ENCODE results near the gene RHBG. TPM values are rescaled to one million over a fixed set of nuclear protein-coding genes. Genes with fewer than 3 reads are reported as not detected.

Gene RHBG
- total RNA-seq, 1 experiment from 2014 or later, result not detected

DNA sequence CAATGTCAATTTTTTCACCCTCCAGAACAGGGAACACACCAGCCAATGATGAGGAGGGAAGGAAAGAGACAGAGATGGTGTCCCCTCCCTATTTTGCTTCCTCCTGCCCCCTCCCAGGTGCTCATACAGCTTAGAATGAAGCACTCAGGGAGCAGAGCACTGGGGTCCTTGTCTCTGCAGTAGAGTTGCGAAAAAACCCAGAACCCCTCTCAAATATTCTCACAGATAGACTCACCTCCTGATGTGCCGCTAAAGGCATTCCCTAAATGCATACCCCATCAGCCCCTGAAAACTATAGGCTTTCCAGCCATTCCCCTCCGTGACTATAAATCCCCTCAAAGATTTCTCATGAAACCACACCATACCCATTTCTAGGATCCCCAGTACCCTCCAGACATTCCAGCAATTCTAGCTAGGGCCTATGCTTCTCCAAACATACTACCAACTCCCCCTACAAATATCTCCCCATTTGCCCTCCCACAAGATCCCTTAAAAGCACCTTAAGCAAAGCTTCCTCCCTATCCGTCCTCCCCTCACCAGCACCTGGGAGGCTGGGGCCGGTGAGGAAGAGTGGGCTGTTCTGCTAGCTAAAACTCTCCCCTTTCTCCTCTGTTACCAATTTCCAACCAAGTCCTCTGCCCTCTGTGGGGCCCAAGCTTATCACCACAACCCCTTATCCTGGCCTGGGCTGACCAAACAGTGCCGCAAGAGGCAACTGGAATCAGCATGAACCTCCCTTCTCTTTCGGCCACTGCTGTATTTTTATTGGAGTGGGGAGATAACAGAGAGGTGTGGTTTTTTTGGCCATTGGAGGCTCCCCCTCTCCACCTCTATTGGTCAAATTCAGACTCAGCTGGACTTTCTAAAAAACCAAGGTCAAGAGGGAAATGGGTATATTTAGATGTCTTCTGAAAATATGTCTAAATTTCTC, 54.7 kb downstream of the RHBG start:
- Histone ChIP-seq H3K4me1 (replicated peaks) (peaks cover 19% of the 10 kb centered on the region), H3K27ac (no peak overlapping the region), H3K36me3 (no peaks in the 10 kb centered on the region), H3K9me3 (replicated peaks) (no peaks in the 10 kb centered on the region; the same call in 1 of the 2 replicates), H3K27me3 (replicated peaks) (peaks cover 98% of the 10 kb centered on the region), H3K4me3 (no peak overlapping the region)
- DNase-seq (ENCODE audit: low read depth in 1 of 2, low spot score in 2 of 2), result no peak

DNA sequence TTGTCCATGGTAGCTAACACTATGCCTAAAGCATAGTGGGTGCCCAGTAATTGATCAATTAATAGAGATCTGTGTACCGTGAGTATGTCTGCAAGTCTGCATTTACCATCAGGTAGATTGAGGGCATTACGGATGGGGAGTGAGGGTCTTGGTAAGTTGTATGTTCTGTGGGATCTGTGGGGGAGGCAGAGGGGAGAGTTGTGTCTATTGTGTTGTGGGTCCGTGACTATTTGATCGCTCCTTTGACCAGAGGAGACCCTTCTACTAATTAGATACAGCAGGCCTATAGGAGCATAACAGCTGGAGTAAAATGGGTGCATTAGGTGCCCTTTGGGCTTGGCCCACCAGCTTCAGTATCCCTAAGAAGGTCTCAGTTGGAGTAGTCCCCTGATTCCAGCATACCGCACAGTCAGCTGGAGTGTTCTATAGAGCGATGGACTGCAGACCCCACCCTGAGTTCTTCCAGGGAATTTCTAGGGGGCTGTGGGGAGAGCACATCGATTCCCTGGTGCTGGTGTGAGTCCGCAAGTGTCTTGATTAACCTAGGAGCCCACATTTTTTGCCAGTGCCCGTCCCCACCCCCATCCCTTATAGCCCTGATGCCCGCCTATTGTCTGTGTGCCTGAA, 55.9 kb downstream of the RHBG start:
- Histone ChIP-seq H3K27me3 (replicated peaks) (peaks cover 98% of the 10 kb centered on the region), H3K36me3 (no peaks in the 10 kb centered on the region), H3K4me3 (no peak overlapping the region), H3K9me3 (replicated peaks) (no peaks in the 10 kb centered on the region; the same call in 1 of the 2 replicates), H3K27ac (no peak overlapping the region), H3K4me1 (replicated peaks) (peaks cover 19% of the 10 kb centered on the region)
- DNase-seq (ENCODE audit: low read depth in 1 of 2, low spot score in 2 of 2), result no peak

DNA sequence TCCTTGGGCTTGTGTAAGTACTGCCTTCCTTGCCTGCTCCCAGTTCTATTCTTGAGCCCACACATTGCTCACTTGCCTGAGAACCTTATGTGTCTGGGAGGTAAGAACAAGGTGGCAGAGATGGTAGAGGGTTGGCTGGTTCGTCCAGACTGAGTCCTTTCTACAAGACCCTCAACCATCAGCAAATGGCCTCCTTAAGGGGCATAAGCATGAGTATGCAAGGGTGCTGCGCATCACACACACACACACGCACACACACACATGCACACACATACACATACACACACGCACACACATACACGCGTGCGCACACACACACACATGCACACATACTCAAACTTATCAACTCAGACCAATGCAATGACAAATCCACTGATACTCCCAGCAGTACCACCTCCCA, 56.9 kb downstream of the RHBG start:
- DNase-seq (ENCODE audit: low read depth in 1 of 2, low spot score in 2 of 2), result no peak
- Histone ChIP-seq H3K27me3 (replicated peaks) (peaks cover 95% of the 10 kb centered on the region), H3K4me3 (no peak overlapping the region), H3K36me3 (no peaks in the 10 kb centered on the region), H3K27ac (no peak overlapping the region), H3K4me1 (replicated peaks) (peaks cover 9% of the 10 kb centered on the region), H3K9me3 (replicated peaks) (no peaks in the 10 kb centered on the region)

DNA sequence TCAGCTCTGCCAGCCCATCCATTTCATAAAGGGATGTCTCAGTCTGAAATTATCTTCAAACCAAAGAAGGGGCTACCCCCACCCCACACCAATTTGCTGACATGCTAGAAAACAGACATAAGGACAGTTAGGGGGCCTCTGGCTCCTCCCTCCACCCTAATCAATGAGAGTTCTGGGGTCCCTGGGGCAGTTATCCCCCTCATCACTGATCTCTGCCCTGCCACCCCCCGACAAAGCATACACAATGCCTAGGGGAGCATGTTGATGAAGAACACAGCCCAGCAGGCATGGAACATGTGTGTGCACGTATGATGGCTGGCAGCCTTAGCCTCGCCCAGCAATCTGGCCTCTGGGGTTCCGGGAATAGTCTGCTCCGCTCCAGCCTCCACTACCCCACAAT, 58.9 kb downstream of the RHBG start:
- H3K4me1 ChIP-seq (replicated peaks), result no peaks in the 10 kb centered on the region
- no peak for DNase-seq (ENCODE audit: low read depth in 1 of 2, low spot score in 2 of 2)
- H3K27ac ChIP-seq, result no peak overlapping the region
- H3K4me3 ChIP-seq, result no peak overlapping the region
- no peaks in the 10 kb centered on the region for H3K9me3 ChIP-seq (replicated peaks)
- peaks cover 91% of the 10 kb centered on the region for H3K27me3 ChIP-seq (replicated peaks)
- H3K36me3 ChIP-seq, result no peaks in the 10 kb centered on the region

DNA sequence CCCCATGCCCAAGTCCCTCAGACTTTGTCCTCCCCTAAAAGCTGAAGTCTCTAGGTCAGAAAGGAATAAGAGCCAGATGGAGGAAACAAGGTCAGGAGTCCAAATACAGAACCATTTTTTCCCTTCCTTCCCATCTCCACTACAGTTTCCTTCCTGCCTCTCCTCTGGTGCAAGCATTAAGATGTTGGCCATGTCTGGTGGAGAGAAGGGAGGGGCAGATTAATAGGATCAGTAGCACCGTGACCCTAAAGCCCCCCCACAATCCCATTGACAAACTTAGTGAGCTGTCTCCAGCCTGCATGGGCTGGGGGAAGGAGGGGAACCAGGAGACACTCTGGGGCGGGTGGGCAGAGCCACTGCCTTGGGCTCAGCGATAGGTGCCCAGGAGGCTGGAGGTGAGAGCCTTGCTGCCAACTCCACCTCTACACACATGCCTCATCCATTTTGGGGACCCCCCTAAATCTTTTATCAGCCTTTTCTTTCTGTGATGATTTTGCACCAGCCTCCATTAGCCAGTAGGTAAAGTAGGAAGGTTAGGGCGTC, 59.8 kb downstream of the RHBG start:
- H3K27me3 ChIP-seq (replicated peaks), result peaks cover 91% of the 10 kb centered on the region
- H3K4me3 ChIP-seq, result no peak overlapping the region
- no peak overlapping the region for H3K27ac ChIP-seq
- no peaks in the 10 kb centered on the region for H3K4me1 ChIP-seq (replicated peaks)
- no peaks in the 10 kb centered on the region for H3K9me3 ChIP-seq (replicated peaks)
- no peak for DNase-seq (ENCODE audit: low read depth in 1 of 2, low spot score in 2 of 2)
- no peaks in the 10 kb centered on the region for H3K36me3 ChIP-seq

DNA sequence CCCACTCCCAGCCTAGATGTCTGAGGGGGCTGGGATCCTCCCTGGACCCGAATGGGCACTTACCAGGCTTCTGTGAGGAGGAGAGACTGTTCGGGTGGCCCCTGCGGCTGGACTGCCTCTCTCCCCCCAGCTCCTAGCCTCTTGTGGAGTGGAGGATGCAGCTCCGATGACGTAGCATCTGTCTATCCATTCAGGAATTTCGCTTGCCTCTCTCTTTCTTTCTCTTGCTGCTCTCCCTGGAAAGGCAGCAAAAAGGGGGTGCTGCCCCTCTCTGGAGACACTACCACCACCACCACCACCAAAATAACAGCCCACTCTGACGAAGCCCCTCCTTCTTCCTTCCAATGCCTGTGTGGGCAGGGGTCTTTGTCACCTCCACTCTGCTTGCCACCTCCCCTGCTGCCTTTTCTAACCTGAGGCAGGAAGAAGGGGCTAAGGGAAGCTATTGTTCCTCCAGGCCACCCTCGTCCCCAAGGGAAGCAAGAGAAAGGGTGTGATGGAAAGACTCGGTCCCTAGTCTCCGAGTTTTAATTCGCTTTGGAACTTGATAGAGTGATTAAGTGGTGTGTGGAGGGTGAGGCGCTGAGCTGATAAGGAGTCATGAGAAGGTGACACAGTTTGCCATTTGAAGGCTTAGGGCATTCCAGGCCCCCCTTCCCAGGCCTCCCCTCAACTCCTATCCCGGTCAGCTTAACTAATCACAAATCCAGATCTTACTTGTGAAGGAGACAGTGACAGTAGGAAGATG, 60.5 kb downstream of the RHBG start:
- DNase-seq (ENCODE audit: low read depth in 1 of 2, low spot score in 2 of 2), result no peak

DNA sequence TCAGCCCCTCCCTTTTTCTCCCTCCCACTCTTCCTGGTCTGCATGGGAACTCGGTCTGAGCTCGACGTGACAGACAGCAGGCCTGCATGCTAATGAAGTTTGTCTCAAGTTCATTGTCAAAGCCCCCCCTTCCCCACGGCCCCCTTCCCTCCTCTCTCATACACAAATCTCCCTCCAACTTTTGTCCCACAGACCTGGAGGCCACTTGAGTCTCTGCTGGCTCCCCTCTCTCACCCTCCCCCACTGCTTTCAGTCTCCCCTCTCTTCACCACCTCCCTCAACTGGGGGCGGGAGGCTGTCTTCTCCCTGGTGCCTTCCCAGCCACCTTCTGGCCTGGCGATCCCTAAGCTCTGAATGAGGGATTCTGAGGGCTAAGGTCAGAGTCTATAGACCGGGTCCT, 61.3 kb downstream of the RHBG start:
- peaks cover 91% of the 10 kb centered on the region for H3K27me3 ChIP-seq (replicated peaks)
- DNase-seq (ENCODE audit: low read depth in 1 of 2, low spot score in 2 of 2), result no peak

More for the DNA sequence above, 60.5 kb downstream of the RHBG start:
- no peaks in the 10 kb centered on the region for H3K36me3 ChIP-seq
- no peaks in the 10 kb centered on the region for H3K4me1 ChIP-seq (replicated peaks)
- H3K27me3 ChIP-seq (replicated peaks), result peaks cover 91% of the 10 kb centered on the region
- no peak overlapping the region for H3K4me3 ChIP-seq
- no peak overlapping the region for H3K27ac ChIP-seq
- H3K9me3 ChIP-seq (replicated peaks), result no peaks in the 10 kb centered on the region

DNA sequence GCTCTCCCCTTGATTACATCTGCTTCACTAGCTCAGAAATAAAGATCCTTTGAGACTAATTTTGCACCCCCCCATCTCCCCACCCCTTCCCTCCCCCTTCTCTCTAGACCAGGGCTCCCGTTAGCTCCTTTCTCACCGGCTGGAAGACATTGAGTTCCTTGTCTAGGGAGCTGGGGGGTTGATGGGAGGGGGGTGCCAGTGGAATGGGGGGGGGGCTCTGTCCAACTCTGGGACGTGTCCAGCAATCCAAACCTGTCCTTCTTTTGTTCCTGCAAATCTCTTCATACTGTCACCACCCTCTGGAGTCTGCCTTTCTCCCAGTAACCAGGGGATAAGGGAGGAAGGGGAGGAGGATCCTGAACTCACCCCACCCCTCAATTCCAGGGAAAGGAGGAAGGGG, 61.9 kb downstream of the RHBG start:
- H3K4me3 ChIP-seq, result no peak overlapping the region
- no peaks in the 10 kb centered on the region for H3K9me3 ChIP-seq (replicated peaks)
- no peak overlapping the region for H3K27ac ChIP-seq
- H3K4me1 ChIP-seq (replicated peaks), result peaks cover 4% of the 10 kb centered on the region
- peaks cover 91% of the 10 kb centered on the region for H3K27me3 ChIP-seq (replicated peaks)
- H3K36me3 ChIP-seq, result no peaks in the 10 kb centered on the region
- DNase-seq (ENCODE audit: low read depth in 1 of 2, low spot score in 2 of 2), result no peak

More for the DNA sequence above, 61.3 kb downstream of the RHBG start:
- H3K27ac ChIP-seq, result no peak overlapping the region
- H3K4me3 ChIP-seq, result no peak overlapping the region
- no peaks in the 10 kb centered on the region for H3K36me3 ChIP-seq
- no peaks in the 10 kb centered on the region for H3K9me3 ChIP-seq (replicated peaks)
- no peaks in the 10 kb centered on the region for H3K4me1 ChIP-seq (replicated peaks)

DNA sequence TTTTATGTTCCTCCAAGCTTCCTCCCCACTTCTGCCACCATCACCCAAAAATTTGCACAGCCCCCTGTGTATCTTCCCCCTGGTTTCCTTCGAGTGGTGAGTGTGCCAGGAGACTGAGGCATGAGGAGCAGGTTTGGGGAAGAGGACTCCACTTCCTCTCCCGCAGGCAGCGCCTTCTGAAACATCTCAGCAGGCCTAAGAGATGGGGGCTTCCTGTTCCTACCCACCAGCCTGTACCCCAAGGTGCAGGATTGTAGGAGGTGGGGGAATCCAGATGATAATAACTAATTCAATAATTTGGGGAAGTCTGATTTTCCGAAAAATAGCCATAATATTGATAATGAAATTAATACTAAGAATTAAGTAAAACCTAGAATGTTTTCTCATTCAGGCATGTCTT, 62.4 kb downstream of the RHBG start:
- no peaks in the 10 kb centered on the region; the same call in 1 of the 2 replicates for H3K9me3 ChIP-seq (replicated peaks)
- H3K36me3 ChIP-seq, result no peaks in the 10 kb centered on the region
- peaks cover 91% of the 10 kb centered on the region for H3K27me3 ChIP-seq (replicated peaks)
- H3K4me1 ChIP-seq (replicated peaks), result peaks cover 9% of the 10 kb centered on the region
- no peak overlapping the region for H3K4me3 ChIP-seq
- no peak overlapping the region for H3K27ac ChIP-seq
- DNase-seq (ENCODE audit: low read depth in 1 of 2, low spot score in 2 of 2), result no peak

DNA sequence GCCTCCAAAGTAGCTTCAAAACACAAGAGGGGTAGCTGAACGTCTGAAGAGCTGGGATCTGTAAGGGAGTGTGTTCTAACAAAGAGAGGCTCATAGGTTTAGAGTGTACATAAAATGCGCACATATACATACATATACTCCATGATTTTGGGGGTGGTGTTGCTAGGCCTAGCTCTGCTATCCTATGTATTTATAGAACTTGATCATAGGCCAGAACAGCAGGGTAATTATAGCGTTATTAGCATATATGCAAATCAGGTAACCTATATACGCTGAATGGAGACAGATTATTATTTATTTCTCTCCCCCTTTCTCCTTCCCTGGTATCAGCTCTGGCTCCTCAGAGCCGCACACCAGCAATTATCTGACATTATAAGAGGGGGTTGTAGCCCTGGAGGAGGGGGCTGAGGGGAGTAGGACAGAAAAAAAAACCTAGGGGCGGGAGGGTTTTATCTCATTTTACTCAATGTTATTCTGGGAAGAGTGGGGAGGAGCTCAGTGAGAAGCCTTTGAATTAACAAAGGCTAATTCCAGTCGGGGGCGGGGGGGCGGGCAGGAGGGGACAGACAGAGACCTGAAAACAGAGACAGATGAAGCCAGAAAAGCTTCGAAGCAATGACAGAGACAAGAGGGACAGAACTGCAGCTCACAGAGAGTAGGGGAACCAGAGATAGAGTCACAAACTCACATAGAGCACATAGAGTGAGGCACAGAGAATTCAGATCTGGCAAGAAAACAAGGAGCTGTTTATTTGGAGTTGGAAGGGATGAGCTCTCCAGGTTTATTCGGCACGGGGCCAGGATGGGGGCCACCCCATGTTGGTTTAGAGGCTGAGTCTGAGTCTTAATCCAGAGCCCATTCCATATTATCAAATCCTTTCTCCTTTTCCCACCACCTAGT, 63.0 kb downstream of the RHBG start:
- Histone ChIP-seq H3K36me3 (no peaks in the 10 kb centered on the region), H3K27me3 (replicated peaks) (peaks cover 93% of the 10 kb centered on the region), H3K4me1 (replicated peaks) (peaks cover 11% of the 10 kb centered on the region), H3K4me3 (no peak overlapping the region), H3K9me3 (replicated peaks) (no peaks in the 10 kb centered on the region; the same call in 1 of the 2 replicates), H3K27ac (no peak overlapping the region)
- no peak for DNase-seq (ENCODE audit: low read depth in 1 of 2, low spot score in 2 of 2)

DNA sequence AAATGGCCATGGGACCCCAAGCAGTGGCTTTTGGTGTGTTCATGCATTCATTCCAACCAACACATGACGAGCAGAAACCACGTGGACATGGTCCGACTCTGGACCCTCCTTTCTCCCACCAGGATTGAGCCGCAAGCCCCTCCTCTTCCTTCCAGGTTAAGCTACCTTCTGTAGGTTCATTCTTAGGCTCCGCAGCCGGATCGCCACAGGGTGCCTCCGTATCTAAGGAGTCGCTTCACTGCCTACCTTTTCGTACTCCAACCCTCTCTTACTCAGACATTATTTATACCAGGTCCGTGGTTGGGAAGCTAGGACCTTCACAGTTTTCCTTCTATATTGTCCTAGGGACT, 63.6 kb downstream of the RHBG start:
- H3K27ac ChIP-seq, result no peak overlapping the region
- H3K4me1 ChIP-seq (replicated peaks), result peaks cover 11% of the 10 kb centered on the region
- peaks cover 93% of the 10 kb centered on the region for H3K27me3 ChIP-seq (replicated peaks)
- no peaks in the 10 kb centered on the region for H3K36me3 ChIP-seq
- no peak overlapping the region for H3K4me3 ChIP-seq
- H3K9me3 ChIP-seq (replicated peaks), result no peaks in the 10 kb centered on the region; the same call in 1 of the 2 replicates
- DNase-seq (ENCODE audit: low read depth in 1 of 2, low spot score in 2 of 2), result no peak

DNA sequence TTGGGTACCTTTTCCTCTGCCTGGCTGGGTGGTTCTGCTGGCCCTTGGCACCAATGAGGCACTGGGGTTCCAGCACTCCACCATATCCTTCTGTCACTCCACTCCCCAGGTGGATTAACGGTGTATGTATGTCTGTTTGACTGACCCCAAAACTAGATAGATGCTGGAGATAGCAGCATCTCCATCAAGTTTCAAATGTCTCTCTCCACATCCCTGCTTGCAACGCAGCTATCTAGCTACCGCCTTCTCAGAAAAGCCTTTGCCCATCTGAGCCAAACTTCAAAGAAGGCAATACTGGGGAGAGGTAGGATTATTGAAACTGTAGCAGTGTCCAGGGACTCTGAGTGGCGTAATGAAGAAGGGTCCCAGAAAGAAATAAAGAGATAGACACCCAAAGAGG, 64.0 kb downstream of the RHBG start:
- peaks cover 93% of the 10 kb centered on the region for H3K27me3 ChIP-seq (replicated peaks)
- no peaks in the 10 kb centered on the region for H3K36me3 ChIP-seq
- no peak for DNase-seq (ENCODE audit: low read depth in 1 of 2, low spot score in 2 of 2)
- peaks cover 11% of the 10 kb centered on the region for H3K4me1 ChIP-seq (replicated peaks)
- H3K4me3 ChIP-seq, result no peak overlapping the region
- H3K9me3 ChIP-seq (replicated peaks), result no peaks in the 10 kb centered on the region; the same call in 1 of the 2 replicates
- H3K27ac ChIP-seq, result no peak overlapping the region

DNA sequence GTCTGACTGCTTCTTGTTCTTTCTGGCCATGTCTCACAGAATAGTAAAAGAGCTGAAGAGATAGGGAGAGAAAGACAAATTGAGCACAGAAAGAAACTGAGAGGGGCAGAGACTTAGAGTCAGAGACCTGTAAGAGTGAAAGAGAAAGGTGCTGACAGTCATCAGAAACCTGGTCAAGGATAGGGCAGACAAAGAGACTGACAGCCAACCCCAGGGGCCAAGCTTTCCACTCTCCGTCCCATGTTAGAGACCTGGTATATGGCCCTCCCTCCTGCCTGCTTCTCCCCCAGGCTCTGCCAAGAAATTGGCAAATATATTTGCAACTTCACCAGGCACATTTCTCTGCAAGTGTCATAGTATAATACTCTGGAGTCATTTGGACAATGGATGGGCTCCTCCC, 64.6 kb downstream of the RHBG start:
- H3K27ac ChIP-seq, result no peak overlapping the region
- peaks cover 11% of the 10 kb centered on the region for H3K4me1 ChIP-seq (replicated peaks)
- H3K27me3 ChIP-seq (replicated peaks), result peaks cover 93% of the 10 kb centered on the region
- H3K36me3 ChIP-seq, result no peaks in the 10 kb centered on the region
- no peaks in the 10 kb centered on the region; the same call in 1 of the 2 replicates for H3K9me3 ChIP-seq (replicated peaks)
- H3K4me3 ChIP-seq, result no peak overlapping the region
- DNase-seq (ENCODE audit: low read depth in 1 of 2, low spot score in 2 of 2), result no peak
